ENCODE data around the gene ANKRD23. TPM values are rescaled to one million over a fixed set of nuclear protein-coding genes. Genes with fewer than 3 reads are reported as not detected.

Gene ANKRD23
- total and polyA plus RNA-seq, 2 of the 8 experiments (the other 6 are each of a cell fraction or from before 2014, with no cell fraction given) = 3.4 to 3.5 TPM

DNA sequence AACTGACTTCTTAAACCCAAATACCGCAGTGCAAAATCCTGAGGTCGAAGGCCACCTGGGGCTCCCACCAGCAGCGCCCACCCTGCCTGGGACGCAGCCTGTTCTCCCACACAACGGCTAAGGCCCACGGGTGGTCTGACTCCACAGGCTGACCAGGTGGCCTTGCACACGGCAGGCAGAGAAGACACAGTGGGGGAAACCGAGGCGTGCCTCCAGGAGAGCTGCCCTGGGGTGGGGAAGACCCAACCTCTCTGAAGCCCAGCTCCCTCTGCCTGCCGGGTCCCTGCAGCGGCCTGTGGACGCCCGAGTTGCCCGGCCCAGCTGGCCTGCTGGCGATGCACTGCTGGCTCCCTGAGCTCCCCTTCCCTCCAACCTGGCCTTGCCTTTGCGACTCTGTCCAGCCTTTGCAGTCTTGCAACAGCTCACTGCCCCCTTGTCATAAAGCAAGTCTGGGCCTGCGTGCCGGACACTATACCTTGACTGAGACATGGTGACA, 35.8 kb upstream of the ANKRD23 start (continued):
- TF ChIP-seq, protein P1, sequence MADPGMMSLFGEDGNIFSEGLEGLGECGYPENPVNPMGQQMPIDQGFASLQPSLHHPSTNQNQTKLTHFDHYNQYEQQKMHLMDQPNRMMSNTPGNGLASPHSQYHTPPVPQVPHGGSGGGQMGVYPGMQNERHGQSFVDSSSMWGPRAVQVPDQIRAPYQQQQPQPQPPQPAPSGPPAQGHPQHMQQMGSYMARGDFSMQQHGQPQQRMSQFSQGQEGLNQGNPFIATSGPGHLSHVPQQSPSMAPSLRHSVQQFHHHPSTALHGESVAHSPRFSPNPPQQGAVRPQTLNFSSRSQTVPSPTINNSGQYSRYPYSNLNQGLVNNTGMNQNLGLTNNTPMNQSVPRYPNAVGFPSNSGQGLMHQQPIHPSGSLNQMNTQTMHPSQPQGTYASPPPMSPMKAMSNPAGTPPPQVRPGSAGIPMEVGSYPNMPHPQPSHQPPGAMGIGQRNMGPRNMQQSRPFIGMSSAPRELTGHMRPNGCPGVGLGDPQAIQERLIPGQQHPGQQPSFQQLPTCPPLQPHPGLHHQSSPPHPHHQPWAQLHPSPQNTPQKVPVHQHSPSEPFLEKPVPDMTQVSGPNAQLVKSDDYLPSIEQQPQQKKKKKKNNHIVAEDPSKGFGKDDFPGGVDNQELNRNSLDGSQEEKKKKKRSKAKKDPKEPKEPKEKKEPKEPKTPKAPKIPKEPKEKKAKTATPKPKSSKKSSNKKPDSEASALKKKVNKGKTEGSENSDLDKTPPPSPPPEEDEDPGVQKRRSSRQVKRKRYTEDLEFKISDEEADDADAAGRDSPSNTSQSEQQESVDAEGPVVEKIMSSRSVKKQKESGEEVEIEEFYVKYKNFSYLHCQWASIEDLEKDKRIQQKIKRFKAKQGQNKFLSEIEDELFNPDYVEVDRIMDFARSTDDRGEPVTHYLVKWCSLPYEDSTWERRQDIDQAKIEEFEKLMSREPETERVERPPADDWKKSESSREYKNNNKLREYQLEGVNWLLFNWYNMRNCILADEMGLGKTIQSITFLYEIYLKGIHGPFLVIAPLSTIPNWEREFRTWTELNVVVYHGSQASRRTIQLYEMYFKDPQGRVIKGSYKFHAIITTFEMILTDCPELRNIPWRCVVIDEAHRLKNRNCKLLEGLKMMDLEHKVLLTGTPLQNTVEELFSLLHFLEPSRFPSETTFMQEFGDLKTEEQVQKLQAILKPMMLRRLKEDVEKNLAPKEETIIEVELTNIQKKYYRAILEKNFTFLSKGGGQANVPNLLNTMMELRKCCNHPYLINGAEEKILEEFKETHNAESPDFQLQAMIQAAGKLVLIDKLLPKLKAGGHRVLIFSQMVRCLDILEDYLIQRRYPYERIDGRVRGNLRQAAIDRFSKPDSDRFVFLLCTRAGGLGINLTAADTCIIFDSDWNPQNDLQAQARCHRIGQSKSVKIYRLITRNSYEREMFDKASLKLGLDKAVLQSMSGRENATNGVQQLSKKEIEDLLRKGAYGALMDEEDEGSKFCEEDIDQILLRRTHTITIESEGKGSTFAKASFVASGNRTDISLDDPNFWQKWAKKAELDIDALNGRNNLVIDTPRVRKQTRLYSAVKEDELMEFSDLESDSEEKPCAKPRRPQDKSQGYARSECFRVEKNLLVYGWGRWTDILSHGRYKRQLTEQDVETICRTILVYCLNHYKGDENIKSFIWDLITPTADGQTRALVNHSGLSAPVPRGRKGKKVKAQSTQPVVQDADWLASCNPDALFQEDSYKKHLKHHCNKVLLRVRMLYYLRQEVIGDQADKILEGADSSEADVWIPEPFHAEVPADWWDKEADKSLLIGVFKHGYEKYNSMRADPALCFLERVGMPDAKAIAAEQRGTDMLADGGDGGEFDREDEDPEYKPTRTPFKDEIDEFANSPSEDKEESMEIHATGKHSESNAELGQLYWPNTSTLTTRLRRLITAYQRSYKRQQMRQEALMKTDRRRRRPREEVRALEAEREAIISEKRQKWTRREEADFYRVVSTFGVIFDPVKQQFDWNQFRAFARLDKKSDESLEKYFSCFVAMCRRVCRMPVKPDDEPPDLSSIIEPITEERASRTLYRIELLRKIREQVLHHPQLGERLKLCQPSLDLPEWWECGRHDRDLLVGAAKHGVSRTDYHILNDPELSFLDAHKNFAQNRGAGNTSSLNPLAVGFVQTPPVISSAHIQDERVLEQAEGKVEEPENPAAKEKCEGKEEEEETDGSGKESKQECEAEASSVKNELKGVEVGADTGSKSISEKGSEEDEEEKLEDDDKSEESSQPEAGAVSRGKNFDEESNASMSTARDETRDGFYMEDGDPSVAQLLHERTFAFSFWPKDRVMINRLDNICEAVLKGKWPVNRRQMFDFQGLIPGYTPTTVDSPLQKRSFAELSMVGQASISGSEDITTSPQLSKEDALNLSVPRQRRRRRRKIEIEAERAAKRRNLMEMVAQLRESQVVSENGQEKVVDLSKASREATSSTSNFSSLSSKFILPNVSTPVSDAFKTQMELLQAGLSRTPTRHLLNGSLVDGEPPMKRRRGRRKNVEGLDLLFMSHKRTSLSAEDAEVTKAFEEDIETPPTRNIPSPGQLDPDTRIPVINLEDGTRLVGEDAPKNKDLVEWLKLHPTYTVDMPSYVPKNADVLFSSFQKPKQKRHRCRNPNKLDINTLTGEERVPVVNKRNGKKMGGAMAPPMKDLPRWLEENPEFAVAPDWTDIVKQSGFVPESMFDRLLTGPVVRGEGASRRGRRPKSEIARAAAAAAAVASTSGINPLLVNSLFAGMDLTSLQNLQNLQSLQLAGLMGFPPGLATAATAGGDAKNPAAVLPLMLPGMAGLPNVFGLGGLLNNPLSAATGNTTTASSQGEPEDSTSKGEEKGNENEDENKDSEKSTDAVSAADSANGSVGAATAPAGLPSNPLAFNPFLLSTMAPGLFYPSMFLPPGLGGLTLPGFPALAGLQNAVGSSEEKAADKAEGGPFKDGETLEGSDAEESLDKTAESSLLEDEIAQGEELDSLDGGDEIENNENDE (IDR thresholded peaks at IDR 0.05; ENCODE audit: insufficient replicate concordance, low read length) = no peak

Measured in H1 (cell line).